IPS-11a (cell line): ENCODE data around the gene TMC6.

Experiments
- H3K4me3 ChIP-seq: one replicate; pipeline ENCODE4 v1.5.1; 2013; ENCODE audit warnings: low read depth, low read length, control low read depth

The TMC6 gene

DNA sequence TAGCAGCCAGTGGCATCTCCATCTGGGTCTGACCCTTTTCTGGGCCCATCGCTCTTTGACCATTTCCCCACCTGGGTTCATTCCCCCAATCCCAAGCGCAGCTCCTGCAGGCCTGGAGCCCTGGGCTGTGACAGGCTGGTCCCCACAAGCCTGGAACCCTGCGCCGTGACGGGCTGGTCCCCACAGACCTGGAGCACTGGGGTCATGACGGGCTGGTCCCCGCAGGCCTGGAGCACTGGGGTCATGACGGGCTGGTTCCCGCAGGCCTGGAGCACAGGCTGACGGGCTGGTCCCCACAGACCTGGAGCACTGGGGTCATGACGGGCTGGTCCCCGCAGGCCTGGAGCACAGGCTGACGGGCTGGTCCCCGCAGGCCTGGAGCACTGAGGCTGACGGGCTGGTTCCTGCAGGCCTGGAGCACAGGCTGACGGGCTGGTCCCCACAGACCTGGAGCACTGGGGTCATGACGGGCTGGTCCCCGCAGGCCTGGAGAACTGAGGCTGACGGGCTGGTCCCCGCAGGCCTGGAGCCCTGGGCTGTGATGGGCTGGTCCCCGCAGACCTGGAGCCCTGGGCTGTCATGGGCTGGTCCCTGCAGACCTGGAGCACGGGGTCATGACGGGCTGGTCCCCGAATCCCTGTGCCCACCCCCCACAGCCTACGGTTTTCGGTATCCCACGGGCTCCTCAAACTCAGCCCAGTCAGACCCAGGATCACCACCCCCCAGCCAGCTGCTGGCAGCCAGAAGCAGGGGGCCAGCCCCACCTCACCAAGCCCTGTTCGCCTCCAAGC, 16.6 kb downstream of the TMC6 start:
- no peak overlapping the region for H3K4me3 ChIP-seq

DNA sequence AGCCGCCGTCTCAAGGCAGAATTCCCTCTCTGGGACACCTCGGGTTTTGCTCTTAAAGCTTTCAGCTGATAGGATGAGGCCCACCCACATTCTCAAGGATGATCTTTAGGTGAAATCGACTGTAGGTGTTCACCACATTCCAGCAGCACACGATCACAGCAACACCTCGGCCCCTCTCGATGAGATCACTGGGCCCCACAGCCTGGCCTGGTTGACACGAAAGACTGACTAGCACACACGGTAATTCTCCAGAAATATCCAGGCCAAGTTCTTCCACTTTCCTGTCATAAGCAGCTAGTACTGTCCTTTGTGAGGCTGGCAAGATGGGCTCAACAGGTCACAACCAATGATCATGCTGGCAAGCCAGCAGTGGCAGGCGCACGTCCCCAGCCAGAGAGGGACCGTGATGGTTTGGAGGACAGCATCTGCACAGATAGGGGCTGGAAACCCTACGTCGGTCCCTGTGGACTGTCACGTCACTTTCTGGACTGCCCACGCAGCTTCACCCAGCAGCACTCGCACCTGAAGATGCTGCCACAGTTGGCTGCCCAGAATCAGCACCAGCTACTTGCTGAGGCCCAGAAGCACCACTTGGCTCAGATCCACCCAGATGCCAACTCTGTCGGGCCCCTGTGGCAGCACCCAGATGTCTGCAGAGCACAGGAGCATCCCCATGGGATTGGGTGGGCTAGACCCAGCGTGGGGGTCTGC, 17.4 kb downstream of the TMC6 start:
- no peak overlapping the region for H3K4me3 ChIP-seq

GRCh38 chr17:78110363-78111015, 18.1 kb downstream of the TMC6 start:
- no peak overlapping the region for H3K4me3 ChIP-seq

GRCh38 chr17:78109489-78109761, 19.1 kb downstream of the TMC6 start:
- no peak overlapping the region for H3K4me3 ChIP-seq

DNA sequence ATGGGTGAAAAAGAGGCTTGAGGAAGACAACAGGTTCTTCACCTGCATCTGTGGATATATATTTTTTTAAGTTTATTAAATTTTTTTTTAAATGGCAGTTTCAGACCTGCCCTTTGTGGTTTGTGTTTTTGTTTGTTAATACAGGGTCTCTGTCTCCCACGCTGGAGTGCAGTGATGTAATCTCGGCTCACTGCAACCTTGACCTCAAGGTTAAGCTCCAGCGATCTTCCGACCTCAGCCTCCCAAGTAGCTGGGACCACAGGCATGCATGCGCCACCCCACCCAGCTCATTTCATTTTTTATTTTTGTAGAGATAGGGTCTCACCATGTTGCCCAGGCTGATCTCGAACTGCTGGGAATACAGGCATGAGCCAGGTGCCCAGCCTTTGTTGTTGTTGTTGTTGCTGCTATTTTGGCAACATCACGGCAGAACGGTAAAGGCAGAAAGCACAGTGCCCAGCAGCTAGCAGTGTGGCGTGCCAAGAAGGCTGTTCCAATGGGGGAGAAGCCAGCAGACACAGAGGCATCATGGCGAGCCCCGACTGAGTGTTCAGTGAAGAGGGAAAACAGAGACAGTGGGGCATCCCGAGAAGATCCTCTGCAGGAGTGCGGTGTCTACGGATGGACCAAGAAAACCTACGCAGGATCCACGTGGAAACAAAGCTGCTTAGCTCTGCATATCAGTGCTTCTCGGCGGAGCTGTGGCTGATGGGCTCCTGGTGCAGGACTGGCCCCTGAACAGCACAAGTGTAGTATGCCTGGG, 19.6 kb downstream of the TMC6 start:
- no peak overlapping the region for H3K4me3 ChIP-seq

DNA sequence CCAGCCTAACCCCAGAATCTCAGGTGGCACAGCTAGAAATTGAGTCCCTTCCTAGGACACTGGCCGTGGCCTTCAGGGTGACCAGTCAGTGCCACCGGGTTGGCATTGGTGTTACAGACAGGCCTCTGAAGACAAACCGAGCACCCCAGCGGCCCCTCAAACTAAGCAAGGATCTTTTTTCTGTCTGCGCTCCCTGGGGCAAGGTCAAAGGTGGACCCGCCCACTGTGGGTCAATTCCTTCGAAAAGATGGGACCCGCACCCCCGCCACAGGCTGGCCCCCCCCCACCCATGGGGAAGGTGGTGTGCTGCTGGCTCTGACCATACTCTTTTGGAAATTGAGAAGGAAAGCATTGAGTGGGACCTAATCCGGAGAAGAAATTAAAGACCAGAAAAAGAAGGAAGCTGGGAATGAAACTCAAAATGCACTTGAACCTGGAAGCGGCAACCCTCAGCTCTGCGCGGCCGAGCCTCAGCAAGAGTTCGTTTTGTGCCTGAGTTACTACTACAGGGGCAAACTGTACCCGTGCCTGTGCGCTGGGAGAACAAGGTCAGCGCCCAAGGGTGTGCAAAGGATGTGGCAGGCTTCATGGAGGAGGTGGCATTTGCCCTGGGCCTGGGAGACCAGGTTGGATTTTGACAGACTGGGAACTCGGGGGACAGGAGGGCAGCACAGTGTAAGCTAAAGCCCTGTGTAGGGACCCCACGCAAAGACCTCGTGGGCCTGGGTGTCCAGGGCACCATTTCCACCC, 20.4 kb downstream of the TMC6 start:
- no peak overlapping the region for H3K4me3 ChIP-seq

GRCh38 chr17:78107457-78107856, 21.1 kb downstream of the TMC6 start:
- no peak overlapping the region for H3K4me3 ChIP-seq

DNA sequence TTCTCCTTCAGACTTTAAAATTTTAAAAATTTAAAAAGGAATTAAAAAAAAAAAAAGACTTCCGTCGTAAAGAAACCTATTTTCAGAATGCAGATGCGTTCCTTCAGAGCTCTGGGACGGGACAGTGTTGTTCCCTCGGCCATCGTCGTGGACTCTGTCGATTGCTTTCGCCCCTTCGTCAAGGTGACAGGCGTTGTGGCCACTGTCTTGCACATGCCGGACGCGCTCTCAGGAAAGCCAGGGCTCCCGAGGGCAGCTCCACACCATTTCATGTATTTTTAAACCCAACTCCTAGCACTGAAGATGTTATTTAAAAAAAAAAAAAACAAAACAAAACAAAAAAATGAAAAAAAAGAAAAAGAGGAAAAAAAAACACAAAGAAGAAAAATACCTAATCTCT, 22.3 kb downstream of the TMC6 start:
- no peak overlapping the region for H3K4me3 ChIP-seq

DNA sequence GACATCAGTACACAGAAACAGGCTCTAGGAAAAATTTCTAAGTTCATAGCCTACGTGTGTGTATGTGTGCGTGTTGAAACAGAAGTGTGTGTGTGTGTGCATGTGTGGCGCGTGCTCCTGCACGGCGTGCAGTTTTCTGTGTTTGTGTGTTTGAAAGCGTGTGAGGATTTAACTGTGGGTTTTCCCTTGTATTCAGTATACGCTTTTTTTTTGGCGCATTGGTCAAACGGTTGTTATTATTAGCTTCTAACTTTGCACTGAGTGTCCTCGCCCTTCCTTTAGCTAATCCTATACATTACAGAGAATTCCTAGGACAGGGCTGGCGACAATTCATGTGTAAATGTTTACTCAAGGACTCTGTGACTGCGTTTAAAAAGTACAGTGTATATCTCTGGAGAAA, 23.0 kb downstream of the TMC6 start:
- H3K4me3 ChIP-seq: no peak overlapping the region

GRCh38 chr17:78105101-78105500, 23.5 kb downstream of the TMC6 start:
- H3K4me3 ChIP-seq: no peak overlapping the region

- no peak overlapping the region for H3K4me3 ChIP-seq
Measured at GRCh38 chr17:78104540-78104941, 24.0 kb downstream of the TMC6 start.

DNA sequence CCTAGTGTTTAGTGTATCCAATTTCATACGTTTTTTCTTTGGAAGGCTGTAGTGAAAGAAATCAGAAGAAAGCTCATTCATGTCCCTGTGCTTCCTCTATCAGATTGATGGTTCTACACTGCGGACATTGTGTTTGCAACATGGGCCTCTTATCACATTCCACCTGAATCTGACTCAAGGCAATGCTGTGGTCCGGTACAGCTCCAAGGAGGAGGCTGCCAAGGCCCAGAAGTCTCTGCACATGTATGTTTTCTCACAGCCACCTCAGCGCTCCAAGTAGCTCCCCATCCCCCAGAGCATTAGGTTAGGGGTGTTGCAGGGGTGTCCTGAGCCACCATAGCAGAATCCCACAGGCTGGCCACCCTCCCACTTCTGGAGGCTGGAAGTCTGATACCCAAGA, 25.2 kb downstream of the TMC6 start:
- no peak overlapping the region for H3K4me3 ChIP-seq

DNA sequence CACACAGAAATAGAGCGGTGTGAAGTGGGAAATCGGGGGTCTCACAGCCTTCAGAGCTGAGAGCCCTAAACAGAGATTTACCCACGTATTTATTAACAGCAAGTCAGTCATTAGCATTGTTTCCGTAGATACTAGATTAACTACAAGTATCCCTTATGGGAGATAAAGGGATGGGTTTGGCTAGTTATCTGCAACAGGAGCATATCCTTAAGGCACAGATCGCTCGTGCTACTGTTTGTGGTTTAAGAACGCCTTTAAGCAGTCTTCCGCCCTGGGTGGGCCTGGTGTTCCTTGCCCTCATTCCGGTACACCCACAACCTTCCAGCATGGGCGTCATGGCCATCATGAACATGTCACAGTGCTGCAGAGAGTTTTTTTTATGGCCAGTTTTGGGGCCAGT, 27.0 kb downstream of the TMC6 start:
- H3K4me3 ChIP-seq: no peak overlapping the region

- H3K4me3 ChIP-seq: no peak overlapping the region
Measured at GRCh38 chr17:78101112-78101511, 27.4 kb downstream of the TMC6 start.

DNA sequence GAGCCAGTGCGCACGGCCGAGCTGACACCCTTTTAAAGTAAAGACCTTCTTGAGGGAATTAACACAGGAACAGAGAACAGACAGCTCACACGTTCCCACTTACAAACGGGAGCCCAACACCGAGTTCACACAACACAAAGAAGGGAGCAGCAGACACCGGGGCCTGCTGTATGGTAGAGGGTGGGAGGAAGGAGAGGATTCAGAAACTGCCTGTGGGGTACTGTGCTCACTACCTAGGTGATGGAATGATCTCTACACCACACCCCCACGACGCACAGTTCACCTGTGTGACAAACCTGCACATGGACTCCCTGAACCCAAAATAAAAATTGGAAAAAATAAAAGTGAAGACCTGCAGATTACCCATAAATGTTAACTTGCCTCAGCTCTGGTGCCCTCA, 32.5 kb downstream of the TMC6 start:
- H3K4me3 ChIP-seq: no peak overlapping the region

GRCh38 chr17:78095035-78095434, 33.5 kb downstream of the TMC6 start:
- H3K4me3 ChIP-seq: no peak overlapping the region

DNA sequence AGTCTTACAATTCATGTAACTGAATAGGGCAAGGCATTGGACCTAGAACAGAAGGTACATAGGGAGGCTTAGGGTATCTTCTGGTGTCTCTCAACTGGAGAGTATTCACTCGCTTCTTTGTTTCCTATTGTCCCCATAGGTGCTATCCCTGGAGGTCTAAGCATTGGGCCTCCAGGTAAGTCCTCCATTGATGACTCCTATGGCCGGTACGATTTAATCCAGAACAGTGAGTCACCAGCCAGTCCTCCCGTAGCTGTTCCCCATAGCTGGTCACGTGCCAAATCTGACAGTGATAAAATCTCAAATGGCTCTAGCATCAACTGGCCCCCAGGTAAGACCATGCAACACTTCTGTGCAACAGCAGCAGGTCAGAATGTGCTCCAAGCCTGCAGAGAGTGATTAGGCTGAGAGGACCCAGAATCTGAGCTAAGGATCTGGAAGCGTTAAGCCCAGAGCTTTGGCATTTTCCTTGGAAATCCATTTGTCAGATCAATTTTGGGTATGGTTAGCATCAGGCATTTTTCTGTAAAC, 35.7 kb downstream of the TMC6 start:
- no peak overlapping the region for H3K4me3 ChIP-seq

DNA sequence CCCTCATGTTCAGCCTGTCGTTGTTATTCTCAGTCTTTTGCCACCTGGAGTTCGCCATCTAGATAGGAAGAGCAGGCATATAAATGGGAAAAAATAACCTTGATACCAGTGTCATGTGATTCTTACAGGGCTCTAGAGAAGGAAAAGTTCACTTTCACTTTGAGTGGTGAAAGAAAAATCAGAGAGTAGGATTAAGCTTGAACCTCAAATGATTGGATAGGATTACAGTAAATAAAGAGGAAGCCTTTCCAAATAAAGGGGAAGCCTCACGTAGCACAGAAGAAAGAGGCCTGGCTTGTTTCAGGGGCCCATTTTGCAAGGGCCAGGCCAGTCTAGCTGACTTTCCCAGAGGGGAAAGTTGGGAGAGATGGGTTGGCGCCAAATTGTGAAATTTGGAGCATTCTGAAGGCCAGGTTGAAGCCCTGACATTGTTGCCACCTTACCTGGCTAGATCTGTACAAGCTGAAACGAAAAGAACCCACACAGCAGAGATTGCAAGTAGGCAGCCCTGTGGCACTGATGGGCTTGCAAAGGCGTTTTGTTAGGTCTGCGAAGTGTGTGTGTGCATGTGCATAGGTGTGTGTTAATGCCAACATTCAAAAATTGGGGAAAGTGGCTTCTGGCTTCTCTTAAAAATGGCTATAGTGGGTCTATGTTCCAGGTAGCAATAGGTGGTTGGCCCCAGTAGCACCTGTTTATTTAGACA, 38.8 kb downstream of the TMC6 start:
- H3K4me3 ChIP-seq: no peak overlapping the region

GRCh38 chr17:78088529-78088928, 40.0 kb downstream of the TMC6 start:
- no peak overlapping the region for H3K4me3 ChIP-seq

DNA sequence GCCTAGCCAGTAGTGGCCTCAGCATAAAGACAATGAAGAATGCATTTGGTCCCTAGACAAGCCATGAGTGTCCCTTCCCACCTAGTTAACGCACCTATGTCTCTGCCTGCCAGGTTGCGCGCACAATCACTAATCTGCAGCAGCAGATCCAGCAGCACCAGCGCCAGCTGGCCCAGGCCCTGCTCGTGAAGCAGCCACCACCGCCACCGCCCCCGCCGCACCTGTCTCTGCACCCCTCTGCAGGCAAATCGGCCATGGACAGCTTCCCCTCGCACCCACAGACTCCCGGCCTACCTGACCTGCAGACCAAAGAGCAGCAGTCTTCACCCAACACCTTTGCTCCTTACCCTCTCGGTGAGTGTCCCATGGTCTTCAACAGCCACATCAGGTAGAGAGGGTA, 41.8 kb downstream of the TMC6 start:
- H3K4me3 ChIP-seq: no peak overlapping the region
